Measurements from ENCODE around the gene ZNF620. TPM values are rescaled to one million over a fixed set of nuclear protein-coding genes. Genes with fewer than 3 reads are reported as not detected.

The ZNF620 gene
- total RNA-seq, 1 experiment from 2014 or later, result 27.1 TPM

DNA sequence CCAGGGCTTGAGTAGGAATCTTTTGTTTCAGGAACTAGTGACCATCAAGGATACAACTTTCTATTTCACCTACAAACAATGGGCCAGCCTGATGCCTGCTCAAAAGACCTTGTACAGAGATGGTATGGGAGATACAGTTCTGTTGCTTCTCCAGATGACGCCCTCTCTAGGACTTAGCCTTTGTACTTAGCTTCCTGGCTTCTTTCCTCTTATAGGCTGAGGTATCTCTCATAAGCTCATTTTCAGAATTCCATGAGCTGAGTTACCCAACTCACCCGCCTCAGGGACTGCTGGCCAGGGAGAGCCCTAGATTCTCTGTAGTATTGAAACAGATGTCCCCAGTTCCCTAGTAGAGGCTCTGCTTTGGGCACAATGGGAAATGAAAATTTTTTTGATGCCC lies 8.6 kb upstream of the ZNF620 start:
- H2BK12ac ChIP-seq (ENCODE audit: insufficient read length, low read depth, low read length), result no peak overlapping the region
- H3K79me1 ChIP-seq (ENCODE audit: insufficient read depth, low read depth, low read length, poor library complexity, severe bottlenecking), result no peaks in the 10 kb centered on the region
- H4K91ac ChIP-seq (ENCODE audit: insufficient read length, low read depth, low read length), result no peak overlapping the region
- H3K27ac Mint-ChIP-seq, result no peak overlapping the region
- H2BK5ac ChIP-seq (ENCODE audit: insufficient read length, low read length), result no peak overlapping the region
- H3K27me3 Mint-ChIP-seq (ENCODE audit: low read depth), result no peaks in the 10 kb centered on the region; the same call in 1 of the 2 replicates
- no peak overlapping the region for H3K4me2 ChIP-seq (ENCODE audit: insufficient read depth, insufficient read length, low read length)
- TF ChIP-seq, protein P1, sequence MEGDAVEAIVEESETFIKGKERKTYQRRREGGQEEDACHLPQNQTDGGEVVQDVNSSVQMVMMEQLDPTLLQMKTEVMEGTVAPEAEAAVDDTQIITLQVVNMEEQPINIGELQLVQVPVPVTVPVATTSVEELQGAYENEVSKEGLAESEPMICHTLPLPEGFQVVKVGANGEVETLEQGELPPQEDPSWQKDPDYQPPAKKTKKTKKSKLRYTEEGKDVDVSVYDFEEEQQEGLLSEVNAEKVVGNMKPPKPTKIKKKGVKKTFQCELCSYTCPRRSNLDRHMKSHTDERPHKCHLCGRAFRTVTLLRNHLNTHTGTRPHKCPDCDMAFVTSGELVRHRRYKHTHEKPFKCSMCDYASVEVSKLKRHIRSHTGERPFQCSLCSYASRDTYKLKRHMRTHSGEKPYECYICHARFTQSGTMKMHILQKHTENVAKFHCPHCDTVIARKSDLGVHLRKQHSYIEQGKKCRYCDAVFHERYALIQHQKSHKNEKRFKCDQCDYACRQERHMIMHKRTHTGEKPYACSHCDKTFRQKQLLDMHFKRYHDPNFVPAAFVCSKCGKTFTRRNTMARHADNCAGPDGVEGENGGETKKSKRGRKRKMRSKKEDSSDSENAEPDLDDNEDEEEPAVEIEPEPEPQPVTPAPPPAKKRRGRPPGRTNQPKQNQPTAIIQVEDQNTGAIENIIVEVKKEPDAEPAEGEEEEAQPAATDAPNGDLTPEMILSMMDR (conservative IDR thresholded peaks at IDR 0.05), result no peak
- no peak overlapping the region for H2BK120ac ChIP-seq (ENCODE audit: low read depth, low read length, poor library complexity, severe bottlenecking)
- no peaks in the 10 kb centered on the region for H3K79me2 ChIP-seq (ENCODE audit: insufficient read depth, low read length)
- no peak overlapping the region for H2AFZ ChIP-seq (ENCODE audit: low read length)
- no peak overlapping the region for H3T11ph ChIP-seq (ENCODE audit: low read length)
- H2AK5ac ChIP-seq (ENCODE audit: insufficient read length, low read length), result no peak overlapping the region
- H3K14ac ChIP-seq (ENCODE audit: insufficient read depth, low read length), result no peak overlapping the region
- H3K27me3 ChIP-seq (ENCODE audit: insufficient read depth, low read length), result no peaks in the 10 kb centered on the region
- no peaks in the 10 kb centered on the region for H3K36me3 Mint-ChIP-seq (ENCODE audit: insufficient read depth in 1 of 3, low read depth in 3 of 3)
- no peak overlapping the region for H3K23ac ChIP-seq (ENCODE audit: insufficient read length, low read depth, low read length)
- WGBS (ENCODE audit: extremely low coverage, insufficient read length, low lambda C conversion rate), result no CpG with 5 or more reads among the region's 2 CpGs
- H3K9me3 ChIP-seq (ENCODE audit: control insufficient read depth, low read depth, low read length), result no peaks in the 10 kb centered on the region
- H4K8ac ChIP-seq (replicated peaks; ENCODE audit: insufficient read length, low read depth, low read length), result no peak overlapping the region
- no peak overlapping the region for H3K9ac ChIP-seq (ENCODE audit: extremely low read depth, insufficient read length, low read length)
- H3K4ac ChIP-seq (ENCODE audit: low read depth, low read length), result no peak overlapping the region
- no peak overlapping the region for H4K5ac ChIP-seq (ENCODE audit: insufficient read length, low read depth, low read length)
- no peaks in the 10 kb centered on the region; a peak in 1 of 5 replicates for H3K9me3 Mint-ChIP-seq
- no peak overlapping the region for H3K18ac ChIP-seq (ENCODE audit: insufficient read length, low read depth, low read length)
- H2BK15ac ChIP-seq (ENCODE audit: low read depth, low read length), result no peak overlapping the region
- H3K27ac ChIP-seq (ENCODE audit: insufficient read length, low read depth, low read length), result no peak overlapping the region
- no peaks in the 10 kb centered on the region; the same call in 1 of the 2 replicates for H3K4me1 ChIP-seq (ENCODE audit: insufficient read depth, low read length)
- no peak for DNase-seq
- H3K4me1 Mint-ChIP-seq, result peaks cover 8 to 18% of the 10 kb centered on the region in 2 experiments
- H2BK20ac ChIP-seq (ENCODE audit: low read depth, low read length, poor library complexity, severe bottlenecking), result no peak overlapping the region
- H4K20me1 ChIP-seq (ENCODE audit: control insufficient read depth, insufficient read depth, insufficient read length), result no peaks in the 10 kb centered on the region
- H3K4me3 Mint-ChIP-seq, result no peak overlapping the region
- no peaks in the 10 kb centered on the region for H3K23me2 ChIP-seq (ENCODE audit: insufficient read length, low read depth, low read length, poor library complexity, severe bottlenecking)
- H3K56ac ChIP-seq (ENCODE audit: insufficient read length, low read depth, low read length), result no peak overlapping the region

Data from H9 (cell line).